Lung microvascular endothelial cell (primary cell): ENCODE results near the gene ZNF584. TPM values are rescaled to one million over a fixed set of nuclear protein-coding genes. Genes with fewer than 3 reads are reported as not detected.

ENCODE experiments used
- DNase-seq, 2 donors: peaks; one replicate each; pipeline versions ENCODE4 v3.0.0 to v3.0.0-alpha.2; 2010; ENCODE audit warnings: low read depth in 2 of 2
- total RNA-seq: library from RNA; depleted of rRNA; stranded (reverse); fragments of >200 nt; gene quantifications from 2 replicates; pipeline ENCODE4 v1.2.1, GENCODE V29; 2014

Gene ZNF584
- total RNA-seq, 1 donor from 2014 or later = 9.1 TPM

DNA sequence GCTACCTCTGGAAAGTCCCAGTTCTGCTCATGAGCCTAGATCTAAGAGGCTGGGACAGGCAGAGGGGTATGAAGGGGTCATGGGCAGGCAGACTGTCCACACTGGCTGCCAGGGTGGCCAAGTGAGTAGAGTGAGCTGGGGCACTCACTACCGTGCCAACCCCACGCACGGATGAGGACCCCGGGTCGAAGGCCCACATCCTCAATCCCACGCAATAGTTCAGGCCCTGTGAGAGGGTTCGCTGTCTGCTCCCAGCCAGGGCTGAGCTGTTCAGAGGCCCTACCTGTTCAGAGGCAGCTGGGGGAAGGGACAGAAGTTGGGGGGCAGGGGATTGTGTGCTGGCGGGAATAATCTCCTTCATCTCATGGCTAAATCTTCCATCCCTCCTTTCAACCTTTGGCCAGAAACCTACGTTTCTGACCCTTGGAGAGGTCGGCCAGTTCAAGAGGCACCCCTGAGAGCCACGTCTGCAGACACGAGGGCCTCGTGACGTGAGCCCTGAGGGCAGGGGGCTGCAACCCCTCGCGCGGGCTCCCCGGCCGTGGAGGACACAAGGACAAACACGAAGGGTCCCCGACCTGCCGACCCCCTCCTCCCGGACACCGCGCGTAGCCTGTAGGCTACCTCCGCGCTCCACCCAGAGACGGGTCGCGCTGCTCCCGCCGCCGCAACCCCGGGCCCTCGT is 22.4 kb upstream of the ZNF584 start:
- no peak for DNase-seq

- DNase-seq = peak; percentile 99
Observed at GRCh38 chr19:58386576-58387337, 21.7 kb upstream of the ZNF584 start, which contains the start of gene RPS5. TSS of gene RPS5 (plus strand) at chr19:58387269. CDS start at chr19:58388138, 869 bp downstream.

- DNase-seq = peak in 1 of 2 donors; percentile 35
Observed at GRCh38 chr19:58387338-58388174, 20.9 kb upstream of the ZNF584 start.

DNA sequence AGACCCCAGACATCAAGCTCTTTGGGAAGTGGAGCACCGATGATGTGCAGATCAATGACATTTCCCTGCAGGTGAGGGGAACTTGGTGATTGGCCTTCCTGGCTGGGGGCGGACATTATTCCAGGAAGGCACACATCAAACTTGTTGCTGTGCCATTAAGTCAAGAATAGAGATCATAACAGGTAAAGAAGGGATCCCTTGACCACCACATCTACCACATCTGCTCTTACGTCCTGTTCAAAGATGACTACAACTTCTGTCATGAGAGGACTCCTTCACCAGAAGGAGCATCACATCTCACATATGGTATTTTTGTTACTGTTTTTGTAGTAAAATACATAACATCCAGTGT is 20.3 kb upstream of the ZNF584 start:
- no peak for DNase-seq

- DNase-seq = no peak
Observed at GRCh38 chr19:58392945-58393724, 15.3 kb upstream of the ZNF584 start.

GRCh38 chr19:58393725-58394033 is 14.8 kb upstream of the ZNF584 start:
- no peak for DNase-seq

DNA sequence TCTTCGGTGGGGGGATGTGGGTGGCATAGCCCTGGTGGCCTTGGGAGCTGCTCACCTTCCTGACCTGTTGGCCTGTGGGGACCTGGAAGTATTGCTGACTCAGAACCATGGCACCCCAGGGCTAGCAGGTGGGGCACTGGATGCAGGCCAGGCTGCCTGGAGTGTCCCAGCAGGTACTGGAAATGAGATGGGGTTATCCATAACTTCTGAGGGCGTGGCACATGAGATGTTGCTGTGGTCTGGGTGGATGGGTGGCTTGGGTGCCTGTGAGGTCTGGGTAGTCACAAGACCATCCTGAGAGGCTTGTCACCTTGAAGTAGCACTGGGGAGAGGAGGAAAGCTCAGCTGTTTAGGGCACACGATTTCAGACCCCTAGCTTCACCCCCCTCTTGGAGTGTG is 13.6 kb upstream of the ZNF584 start:
- no peak for DNase-seq

DNA sequence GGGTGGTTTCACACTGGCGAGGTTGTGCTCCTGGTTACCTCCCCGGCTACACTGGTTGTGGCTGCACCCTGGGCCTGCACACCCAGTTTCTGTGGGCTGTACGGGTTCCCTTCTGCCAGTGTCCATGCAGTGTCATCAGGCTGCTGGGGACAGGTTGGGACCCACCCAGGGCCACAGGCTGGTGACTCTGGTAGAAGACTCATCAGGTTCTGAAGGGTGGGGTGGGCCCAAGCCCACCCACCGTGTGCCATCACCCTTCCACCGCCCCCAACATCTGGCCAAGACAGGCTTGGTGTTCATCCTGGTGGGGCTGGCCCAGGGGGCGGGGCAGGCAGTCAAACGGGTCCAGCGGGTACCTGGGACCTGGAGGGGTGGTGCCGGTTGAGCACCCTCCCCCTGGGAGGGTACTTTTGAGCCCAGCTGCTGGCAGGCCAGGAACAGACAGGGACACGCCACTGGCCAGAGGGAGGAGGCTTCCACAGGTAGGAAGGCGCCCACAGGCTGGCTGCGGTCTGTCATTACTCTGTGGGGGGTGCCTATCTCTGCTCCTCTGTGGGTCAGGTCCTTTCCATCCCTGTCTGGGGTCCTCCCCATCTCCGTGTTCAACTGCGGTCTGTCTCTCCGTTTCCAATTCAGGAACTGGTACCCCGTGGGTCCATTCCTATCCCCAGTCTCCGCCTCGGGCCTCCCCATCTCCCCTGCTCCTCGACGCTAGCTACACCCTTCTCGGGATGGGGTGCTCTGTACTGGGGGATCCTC is 13.1 kb upstream of the ZNF584 start, which contains the start of gene RNF225:
RNF225 (plus strand) TSS at position 437 of the 759 bp plus-strand sequence. CDS start 434 bp downstream, outside the sequence.
- DNase-seq = no peak

- DNase-seq = no peak
Observed at GRCh38 chr19:58395979-58396627, 12.3 kb upstream of the ZNF584 start.

DNA sequence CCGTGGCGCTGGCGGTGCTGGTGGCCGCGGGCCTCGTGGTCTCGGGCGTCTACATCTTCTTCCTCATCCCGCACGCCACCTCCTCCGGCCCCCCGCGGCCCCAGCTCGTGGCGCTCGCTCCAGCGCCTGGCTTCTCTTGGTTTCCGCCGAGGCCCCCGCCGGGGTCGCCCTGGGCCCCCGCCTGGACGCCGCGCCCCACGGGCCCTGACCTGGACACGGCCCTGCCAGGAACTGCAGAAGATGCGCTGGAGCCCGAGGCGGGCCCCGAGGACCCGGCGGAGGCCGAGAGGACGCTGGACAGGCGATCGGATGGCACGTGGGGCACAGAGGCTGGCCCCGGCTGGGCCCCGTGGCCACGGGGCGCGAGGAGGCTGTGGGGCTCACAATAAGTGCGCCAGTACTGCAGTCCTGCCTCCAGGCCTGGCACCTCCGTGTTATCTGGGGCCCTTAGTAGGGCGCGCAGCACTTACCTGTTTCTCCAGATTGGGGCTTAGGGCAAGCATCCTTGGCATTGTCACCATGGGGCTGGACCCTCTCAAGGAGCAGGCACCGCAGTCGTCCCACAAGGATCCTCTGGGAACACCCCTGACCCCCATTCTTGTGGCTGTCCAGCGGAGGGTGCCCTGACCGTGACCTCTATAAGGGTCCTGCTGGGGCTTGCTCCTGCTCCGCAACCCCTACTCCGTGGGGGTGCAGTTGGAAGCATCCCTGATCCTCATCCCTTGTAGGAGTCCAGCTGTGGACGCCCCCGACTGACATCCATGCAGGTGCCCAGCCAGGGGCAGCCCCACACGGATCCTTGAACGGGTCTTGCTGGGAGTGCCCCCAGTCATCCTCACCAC is 11.5 kb upstream of the ZNF584 start:
- DNase-seq = no peak

- DNase-seq = no peak
Observed at GRCh38 chr19:58397533-58398037, 10.9 kb upstream of the ZNF584 start.

GRCh38 chr19:58398087-58398486 is 10.4 kb upstream of the ZNF584 start:
- DNase-seq = no peak

DNA sequence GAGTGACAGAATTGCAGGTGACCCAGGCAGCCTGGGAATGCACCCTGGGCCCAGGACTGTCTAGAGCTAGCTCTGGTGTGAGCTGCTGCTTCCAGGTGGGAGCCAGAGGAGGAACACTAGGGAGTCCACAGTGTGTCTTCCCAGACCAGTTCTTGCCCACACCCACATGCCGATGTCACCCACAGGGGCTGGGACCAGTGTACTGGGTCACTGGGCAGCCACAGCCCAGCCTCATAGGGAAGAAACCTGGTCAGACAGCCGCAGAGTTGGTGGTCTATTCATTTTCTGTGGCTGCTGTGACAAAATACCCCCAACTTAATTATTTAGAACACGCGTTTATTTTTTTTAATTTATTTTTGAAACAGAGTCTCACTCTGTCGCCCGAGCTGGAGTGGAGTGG is 9.9 kb upstream of the ZNF584 start:
- DNase-seq = no peak

- no peak for DNase-seq
Observed at GRCh38 chr19:58399903-58400302, 8.5 kb upstream of the ZNF584 start.

- no peak for DNase-seq
Observed at GRCh38 chr19:58400316-58400915, 8.0 kb upstream of the ZNF584 start.

DNA sequence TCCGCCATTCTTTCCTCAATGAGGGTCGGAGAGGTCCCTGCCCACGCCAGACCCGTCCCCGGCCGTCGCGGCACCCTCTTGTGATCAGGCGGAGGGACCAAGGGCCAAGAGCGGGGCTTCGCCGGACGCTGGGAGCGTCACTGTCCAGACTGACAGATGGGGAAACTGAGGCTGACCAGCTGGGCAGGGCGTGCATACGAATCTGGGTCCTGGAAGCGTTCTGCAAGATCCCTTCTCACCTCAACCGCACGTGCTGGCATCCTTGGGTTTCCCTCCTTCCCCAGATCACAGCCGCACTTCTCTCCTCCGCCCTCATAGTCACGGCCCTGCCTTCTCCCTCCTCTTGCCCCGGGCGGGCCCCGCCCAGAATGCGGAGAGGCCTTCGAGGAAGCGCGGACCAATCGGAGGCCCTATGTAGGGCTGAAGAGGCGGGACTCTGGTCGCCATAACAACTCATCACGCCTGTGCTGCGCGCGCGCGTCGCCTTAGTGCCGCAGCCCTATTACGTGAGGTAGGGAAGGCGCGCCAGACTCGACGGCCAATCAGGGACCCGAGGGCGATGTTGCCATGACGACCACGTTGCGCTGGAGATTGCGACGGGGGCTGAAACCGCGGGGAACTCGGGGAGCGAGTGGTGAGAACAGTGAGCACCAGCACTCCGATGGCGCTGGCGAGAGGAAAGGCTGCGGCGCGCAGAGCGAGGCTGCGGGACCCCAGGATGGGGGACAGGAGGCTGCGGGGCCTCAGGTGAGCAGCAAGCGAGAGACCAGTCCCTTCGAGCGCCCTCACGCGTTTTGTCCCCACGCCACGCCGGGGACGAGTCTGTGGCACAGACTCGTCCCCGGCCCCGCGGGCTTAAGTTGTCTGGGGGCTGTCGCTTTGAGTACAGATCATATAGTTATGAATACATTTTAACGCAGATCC is 7.3 kb upstream of the ZNF584 start:
- peak; percentile 100 for DNase-seq

- DNase-seq = no peak
Observed at GRCh38 chr19:58401840-58402421, 6.5 kb upstream of the ZNF584 start.
